Thoracic aorta endothelial cell (primary cell): ENCODE results near the gene PNPLA6. TPM values are rescaled to one million over a fixed set of nuclear protein-coding genes. Genes with fewer than 3 reads are reported as not detected.

Experiments used
- small RNA-seq: library from RNA; depleted of rRNA; stranded (forward); fragments of <200 nt; gene quantifications from one replicate; pipeline ENCODE3, GENCODE V24; 2012
- total RNA-seq: library from RNA; depleted of rRNA; stranded (reverse); fragments of >200 nt; gene quantifications from 2 replicates; pipeline ENCODE4 v1.2.3, GENCODE V29; 2012

PNPLA6 gene
- total RNA-seq, result 110 and 122 TPM in 2 replicates

GRCh38 chr19:7535047-7535997, at the start of gene PNPLA6:
TSS of gene PNPLA6 (plus strand) at chr19:7535717. CDS start at chr19:7535789, 72 bp downstream.

GRCh38 chr19:7488736-7489353, 46.7 kb upstream of the PNPLA6 start, which contains the start of gene PEX11G:
TSS of gene PEX11G (minus strand) at chr19:7489035. CDS start at chr19:7489010, 25 bp downstream.

GRCh38 chr19:7515645-7516151, 19.8 kb upstream of the PNPLA6 start, which contains the start of gene ZNF358:
TSS of gene ZNF358 (plus strand) at chr19:7516103. CDS start at chr19:7519243, 3,140 bp downstream.

DNA sequence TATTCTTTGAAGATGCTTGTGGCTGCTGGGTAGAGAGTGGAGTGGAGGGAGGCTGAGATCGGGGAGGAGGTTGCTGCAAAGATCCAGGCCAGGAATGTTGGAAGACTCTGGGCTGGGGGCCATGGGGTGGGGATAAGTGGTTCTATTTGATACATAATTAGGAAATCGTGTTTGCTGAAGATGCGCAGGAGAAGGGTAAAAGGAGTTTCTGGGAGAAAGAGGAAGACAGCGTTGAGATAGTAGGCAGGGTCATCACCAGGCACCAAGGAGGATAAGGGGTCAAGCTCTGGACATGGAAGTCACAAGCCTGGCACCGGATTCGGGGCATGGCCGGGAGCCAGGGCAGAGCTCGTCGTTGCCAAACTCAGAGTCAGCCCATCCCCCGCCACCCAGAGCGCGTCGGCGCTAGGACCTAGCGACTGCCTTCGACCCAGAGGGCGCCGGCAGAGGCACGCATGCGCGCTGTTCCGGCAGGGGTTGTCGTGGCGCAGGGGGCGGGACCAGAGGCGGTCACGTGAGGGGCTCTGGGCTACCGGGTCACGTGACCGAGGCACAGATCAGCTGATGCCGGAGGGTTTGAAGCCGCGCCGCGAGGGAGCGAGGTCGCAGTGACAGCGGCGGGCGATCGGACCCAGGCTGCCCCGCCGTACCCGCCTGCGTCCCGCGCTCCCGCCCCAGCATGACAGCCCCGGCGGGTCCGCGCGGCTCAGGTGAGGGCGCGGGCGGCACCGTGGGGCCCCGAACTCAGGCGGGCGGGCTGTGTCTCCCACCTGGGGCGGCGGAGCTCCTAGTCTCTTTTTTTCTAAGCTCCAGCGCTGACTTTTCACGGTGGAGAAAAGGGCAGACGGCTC, 13.2 kb upstream of the PNPLA6 start, which contains the start of gene MCOLN1:
TSS of gene MCOLN1 (plus strand) at position 553 of the 851 bp plus-strand sequence. CDS start at position 680, 127 bp downstream.

DNA sequence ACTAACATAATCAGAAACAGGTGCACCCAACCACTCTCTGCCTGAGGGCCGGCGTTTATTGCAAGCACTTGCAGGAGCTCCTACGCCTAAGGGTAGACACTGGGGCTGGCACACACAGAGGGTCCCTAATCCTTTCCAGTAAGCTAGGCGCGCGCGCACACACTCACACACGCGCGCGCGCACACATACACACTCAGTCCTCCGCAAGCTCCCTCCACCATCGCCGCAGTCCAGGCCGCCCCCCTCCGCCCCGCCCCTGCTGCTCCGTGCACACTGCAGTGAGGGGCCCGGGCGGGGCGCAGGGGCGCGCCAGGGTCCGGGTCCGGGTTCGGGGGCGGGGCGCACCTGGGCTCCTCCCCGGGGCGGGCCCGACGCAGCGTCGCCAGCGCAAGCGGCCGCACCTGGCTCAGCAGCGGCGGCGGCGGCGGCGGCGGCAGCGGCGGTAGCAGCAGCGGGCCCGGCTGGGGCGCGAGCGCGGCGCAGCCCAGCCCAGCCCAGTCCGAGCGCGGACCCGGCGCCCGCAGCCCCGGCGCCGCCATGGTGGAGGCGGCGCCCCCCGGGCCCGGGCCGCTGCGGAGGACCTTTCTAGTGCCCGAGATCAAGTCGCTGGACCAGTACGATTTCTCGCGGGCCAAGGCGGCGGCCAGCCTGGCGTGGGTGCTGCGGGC, 60.1 kb downstream of the PNPLA6 start, which contains the start of gene CAMSAP3:
TSS of gene CAMSAP3 (plus strand) at position 398 of the 668 bp plus-strand sequence. CDS start at position 538, 140 bp downstream.

Small RNA genes within 50 kb of the gene (small RNA-seq; reads per million reads assigned to genes)
- gene AC008878.2, result not detected

Other genes starting within 250 kb of the PNPLA6 start
- 22.6 and 26.0 TPM in 2 replicates for gene INSR, start 241.3 kb upstream of the PNPLA6 start, total RNA-seq
- gene ARHGEF18, start 186.8 kb upstream of the PNPLA6 start, total RNA-seq, result 23.0 and 33.3 TPM in 2 replicates
- 1.1 and 2.1 TPM in 2 replicates for gene PEX11G, start 46.7 kb upstream of the PNPLA6 start, total RNA-seq
- 27.0 and 32.0 TPM in 2 replicates for gene ZNF358, start 19.6 kb upstream of the PNPLA6 start, total RNA-seq
- gene MCOLN1, start 13.1 kb upstream of the PNPLA6 start, total RNA-seq, result 6.3 and 7.0 TPM in 2 replicates
- gene CAMSAP3, start 60.1 kb downstream of the PNPLA6 start, total RNA-seq, result 0.07 and 0.13 TPM in 2 replicates
- gene XAB2, start 93.8 kb downstream of the PNPLA6 start, total RNA-seq, result 28.7 and 36.0 TPM in 2 replicates
- 9.0 and 13.8 TPM in 2 replicates for gene PET100, start 94.1 kb downstream of the PNPLA6 start, total RNA-seq
- gene PCP2, start 98.0 kb downstream of the PNPLA6 start, total RNA-seq, result not detected in 2 replicates
- 32.9 and 44.8 TPM in 2 replicates for gene STXBP2, start 101.4 kb downstream of the PNPLA6 start, total RNA-seq
- not detected in 2 replicates for gene RETN, start 133.3 kb downstream of the PNPLA6 start, total RNA-seq
- gene MCEMP1, start 141.4 kb downstream of the PNPLA6 start, total RNA-seq, result not detected in 2 replicates
- 49.9 and 56.1 TPM in 2 replicates for gene TRAPPC5, start 145.1 kb downstream of the PNPLA6 start, total RNA-seq
- not detected in 2 replicates for gene FCER2, start 166.4 kb downstream of the PNPLA6 start, total RNA-seq
- not detected in 2 replicates for gene CLEC4G, start 196.4 kb downstream of the PNPLA6 start, total RNA-seq
- gene CD209, start 211.8 kb downstream of the PNPLA6 start, total RNA-seq, result not detected in 2 replicates
- not detected in 2 replicates for gene CLEC4M, start 227.5 kb downstream of the PNPLA6 start, total RNA-seq